GM23338 (cell line): ENCODE results near the gene CPLX1. TPM values are rescaled to one million over a fixed set of nuclear protein-coding genes. Genes with fewer than 3 reads are reported as not detected.

Source experiments
- ATAC-seq: fragments of 200-7000 bp; cut with Tn5 transposase; 3 replicates; pipeline ENCODE4 v1.9.1; 2020
- DNase-seq: peaks from one replicate; pipeline ENCODE4 v3.0.0-alpha.2; 2015; ENCODE audit warnings: low spot score
- H2AFZ ChIP-seq: fragments of 200-600 bp; sonication (generic); 2 replicates; pipeline ENCODE4 v1.8.0; 2016; ENCODE audit warnings: antibody characterized with exemption, mild to moderate bottlenecking, moderate library complexity
- H3F3A ChIP-seq: fragments of 200-600 bp; sonication (generic); replicated peaks from 2 replicates; pipeline ENCODE4 v1.8.0; 2017; ENCODE audit warnings: antibody characterized with exemption, mixed run types, low read depth
- H3K27ac ChIP-seq: fragments of 200-600 bp; sonication (generic); 2 replicates; pipeline ENCODE4 v1.6.1; 2016; ENCODE audit warnings: low read depth
- H3K27me3 ChIP-seq: fragments of 200-600 bp; sonication (generic); 2 replicates; pipeline ENCODE4 v1.8.0; 2016; ENCODE audit warnings: mild to moderate bottlenecking, mixed run types, moderate library complexity; ENCODE audit not compliant: insufficient read depth
- H3K36me3 ChIP-seq: fragments of 200-600 bp; sonication (generic); 2 replicates; pipeline ENCODE4 v1.8.0; 2016; ENCODE audit warnings: mild to moderate bottlenecking; ENCODE audit not compliant: insufficient read depth
- H3K4me1 ChIP-seq: fragments of 200-600 bp; sonication (generic); 2 replicates; pipeline ENCODE4 v1.8.0; 2016; ENCODE audit warnings: mild to moderate bottlenecking, moderate library complexity; ENCODE audit not compliant: insufficient read depth
- H3K4me2 ChIP-seq: fragments of 200-600 bp; sonication (generic); 2 replicates; pipeline ENCODE4 v1.7.1; 2017; ENCODE audit warnings: mixed run types
- H3K4me3 ChIP-seq: fragments of 200-600 bp; sonication (generic); 2 replicates; pipeline ENCODE4 v1.6.1; 2016; ENCODE audit warnings: mixed run types
- H3K79me2 ChIP-seq: fragments of 200-600 bp; sonication (generic); replicated peaks from 2 replicates; pipeline ENCODE4 v1.8.0; 2017; ENCODE audit warnings: mild to moderate bottlenecking; ENCODE audit not compliant: insufficient read depth
- H3K9me2 ChIP-seq: fragments of 200-600 bp; sonication (generic); 2 replicates; pipeline ENCODE4 v1.8.0; 2017; ENCODE audit not compliant: insufficient read depth
- H4K20me1 ChIP-seq: fragments of 200-600 bp; sonication (generic); replicated peaks from 2 replicates; pipeline ENCODE4 v1.8.0; 2017; ENCODE audit warnings: mild to moderate bottlenecking; ENCODE audit not compliant: insufficient read depth
- H3K27ac Mint-ChIP-seq: 2 replicates; pipeline ENCODE4 v1.8.0; 2020; ENCODE audit warnings: inconsistent platforms, mild to moderate bottlenecking, moderate library complexity, mixed read lengths
- H3K27me3 Mint-ChIP-seq: 3 replicates; pipeline ENCODE4 v1.8.0; 2022; ENCODE audit warnings: low read depth, mild to moderate bottlenecking, moderate library complexity, mixed read lengths, inconsistent platforms; ENCODE audit not compliant: insufficient read depth, poor library complexity
- H3K36me3 Mint-ChIP-seq: 3 replicates; pipeline ENCODE4 v1.8.0; 2021; ENCODE audit warnings: low read depth, mild to moderate bottlenecking, inconsistent platforms, moderate library complexity, mixed read lengths
- H3K4me1 Mint-ChIP-seq: 3 replicates; pipeline ENCODE4 v1.8.0; 2020; ENCODE audit warnings: mild to moderate bottlenecking, inconsistent platforms, mixed read lengths
- H3K4me3 Mint-ChIP-seq: 3 replicates; pipeline ENCODE4 v1.8.0; 2021; ENCODE audit warnings: moderate library complexity, mild to moderate bottlenecking, inconsistent platforms, mixed read lengths
- H3K9me3 Mint-ChIP-seq: 3 replicates; pipeline ENCODE4 v1.8.0; 2020; ENCODE audit warnings: moderate library complexity, mild to moderate bottlenecking, inconsistent platforms, mixed read lengths
- CREB1 ChIP-seq: fragments of 250-450 bp; sonication (Bioruptor Pico); IDR thresholded peaks from 2 replicates; pipeline ENCODE4 v1.5.0; 2020; ENCODE audit warnings: low read depth, mild to moderate bottlenecking, moderate library complexity
- CTCF ChIP-seq, 2 experiments: fragments of 200-600 bp in 1 of 2; sonication (generic) in 1 of 2; conservative IDR thresholded peaks; 2 replicates each; pipeline versions ENCODE4 v1.5.1 to v1.6.1; 2016 to 2017; ENCODE audit warnings: antibody characterized with exemption in 2 of 2, low read depth in 2 of 2, mild to moderate bottlenecking in 2 of 2, moderate library complexity in 1 of 2
- ETS1 ChIP-seq: IDR thresholded peaks from 2 replicates; pipeline ENCODE4 v1.6.1; 2016; ENCODE audit warnings: antibody characterized with exemption
- EZH2 ChIP-seq: fragments of 200-600 bp; sonication (generic); IDR thresholded peaks from one replicate; pipeline ENCODE4 v1.8.0; 2017; ENCODE audit warnings: antibody characterized with exemption, mild to moderate bottlenecking, low read depth; ENCODE audit not compliant: unreplicated experiment
- EZH2phosphoT487 ChIP-seq: fragments of 200-600 bp; sonication (generic); IDR thresholded peaks from one replicate; pipeline ENCODE4 v1.8.1; 2018; ENCODE audit warnings: antibody characterized with exemption; ENCODE audit not compliant: unreplicated experiment
- JUNB ChIP-seq: IDR thresholded peaks from one replicate; pipeline ENCODE4 v1.6.1; 2016; ENCODE audit warnings: antibody characterized with exemption; ENCODE audit not compliant: unreplicated experiment
- NANOG ChIP-seq: IDR thresholded peaks from 2 replicates; pipeline ENCODE4 v1.6.1; 2016; ENCODE audit warnings: antibody characterized with exemption, borderline replicate concordance
- POLR2AphosphoS5 ChIP-seq: IDR thresholded peaks from 2 replicates; pipeline ENCODE4 v1.6.1; 2016; ENCODE audit warnings: antibody characterized with exemption, low read depth
- REST ChIP-seq: IDR thresholded peaks from one replicate; pipeline ENCODE4 v1.6.1; 2018; ENCODE audit warnings: antibody characterized with exemption; ENCODE audit not compliant: unreplicated experiment
- STAT1 ChIP-seq: IDR thresholded peaks from one replicate; pipeline ENCODE4 v1.6.1; 2016; ENCODE audit warnings: antibody characterized with exemption; ENCODE audit not compliant: unreplicated experiment
- ZNF114 ChIP-seq: fragments of 250-450 bp; sonication (Bioruptor Pico); IDR thresholded peaks from 2 replicates; pipeline ENCODE4 v1.5.0; 2020; ENCODE audit warnings: mild to moderate bottlenecking, moderate library complexity
- ZNF331 ChIP-seq: fragments of 250-450 bp; sonication (Bioruptor Pico); IDR thresholded peaks from 2 replicates; pipeline ENCODE4 v1.5.0; 2020; ENCODE audit warnings: low read depth, mild to moderate bottlenecking, moderate library complexity
- ZNF462 ChIP-seq: fragments of 250-450 bp; sonication (Bioruptor Pico); IDR thresholded peaks from 2 replicates; pipeline ENCODE4 v1.5.0; 2020; ENCODE audit warnings: mild to moderate bottlenecking, moderate library complexity
- polyA plus RNA-seq: library from polyadenylated mRNA; unstranded; fragments of >200 nt; fragmentation: Nextera tagmentation; extraction: Ambion mirVana; gene quantifications from 2 replicates; pipeline ENCODE4 v1.2.1, GENCODE V29; 2016
- total RNA-seq: library from RNA; depleted of rRNA; stranded (reverse); fragments of >200 nt; shearing (Covaris generic); gene quantifications from 2 replicates; pipeline ENCODE4 v1.2.3, GENCODE V29; 2014

Gene CPLX1
- total and polyA plus RNA-seq, 2 experiments from 2014 or later: 0.86 to 0.97 TPM

GRCh38 chr4:823176-823760 is 2.7 kb downstream of the CPLX1 start:
- Histone ChIP-seq H3K4me3 (no peak overlapping the region), H3K36me3 (no peaks in the 10 kb centered on the region), H3K27ac (no peak overlapping the region), H2AFZ (no peak overlapping the region), H3F3A (no peaks in the 10 kb centered on the region), H3K4me1 (no peaks in the 10 kb centered on the region), H4K20me1 (no peaks in the 10 kb centered on the region), H3K27me3 (peaks cover 58% of the 10 kb centered on the region), H3K4me2 (no peak overlapping the region), H3K79me2 (no peaks in the 10 kb centered on the region), H3K9me2 (no peaks in the 10 kb centered on the region)
- DNase-seq (no peak), ATAC-seq (no peak)
- TF ChIP-seq CTCF (conservative IDR thresholded peaks at IDR 0.05; ENCODE audit: low read depth in 2 of 2) (no peak), ZNF462 (CRISPR knock-in tag) (no peak), STAT1 (no peak), NANOG (no peak), EZH2 (no peak), EZH2phosphoT487 (no peak), REST (no peak), POLR2AphosphoS5 (no peak), JUNB (no peak), ZNF114 (no peak), ETS1 (no peak), ZNF331 (CRISPR knock-in tag) (no peak), CREB1 (no peak)
- Mint-ChIP-seq H3K27me3 (peaks cover 73% of the 10 kb centered on the region), H3K27ac (no peak overlapping the region), H3K4me1 (peaks cover 5% of the 10 kb centered on the region; the same call in 1 of the 3 replicates), H3K36me3 (no peaks in the 10 kb centered on the region; the same call in 2 of the 3 replicates), H3K4me3 (no peak overlapping the region), H3K9me3 (no peaks in the 10 kb centered on the region; the same call in 2 of the 3 replicates)
